Keratinocyte (primary cell): ENCODE measurements around the gene FAM120B. TPM values are rescaled to one million over a fixed set of nuclear protein-coding genes. Genes with fewer than 3 reads are reported as not detected.

Experiments used
- DNase-seq: peaks from one replicate; pipeline ENCODE4 v3.0.0-alpha.2; 2011; ENCODE audit warnings: low read depth, missing footprints, low spot score
- FAIRE-seq: peaks from 2 replicates; lab custom pipeline; 2011; peaks lifted over from hg19 to GRCh38; lab: Jason Lieb, UNC
- H2AFZ ChIP-seq: 2 replicates; pipeline ENCODE4 v1.6.0; 2012; ENCODE audit warnings: low read length, control low read depth, inconsistent platforms; ENCODE audit not compliant: control insufficient read depth
- H3K27ac ChIP-seq: 2 replicates; pipeline ENCODE4 v1.5.1; 2011; ENCODE audit warnings: low read length; ENCODE audit not compliant: control insufficient read depth, insufficient read depth
- H3K27me3 ChIP-seq: 3 replicates; pipeline ENCODE4 v1.6.0; 2011; ENCODE audit warnings: low read length; ENCODE audit not compliant: control insufficient read depth, insufficient read depth; ENCODE audit errors: extremely low read depth
- H3K36me3 ChIP-seq, 2 experiments: 2 replicates in 1 of 2; 3 replicates in 1 of 2; pipeline ENCODE4 v1.5.1; 2011; ENCODE audit warnings: low read length in 2 of 2, mild to moderate bottlenecking in 1 of 2; ENCODE audit not compliant: control insufficient read depth in 2 of 2, insufficient read depth in 2 of 2; ENCODE audit errors: extremely low read depth in 1 of 2
- H3K4me1 ChIP-seq: 3 replicates; pipeline ENCODE4 v1.5.1; 2011; ENCODE audit warnings: low read length; ENCODE audit not compliant: control insufficient read depth, insufficient read depth; ENCODE audit errors: extremely low read depth
- H3K4me2 ChIP-seq: 3 replicates; pipeline ENCODE4 v1.6.0; 2011; ENCODE audit warnings: low read depth, low read length; ENCODE audit not compliant: control insufficient read depth, insufficient read depth; ENCODE audit errors: extremely low read depth
- H3K4me3 ChIP-seq, 3 experiments: fragments of 200-600 bp in 1 of 3; sonication (generic) in 1 of 3; 2 replicates in 2 of 3; 3 replicates in 1 of 3; pipeline ENCODE4 v1.5.1; 2011 to 2016; ENCODE audit warnings: low read length in 3 of 3, mild to moderate bottlenecking in 3 of 3, control low read depth in 2 of 3, inconsistent platforms in 1 of 3, low read depth in 1 of 3, mixed read lengths in 1 of 3, mixed run types in 1 of 3, moderate library complexity in 1 of 3; ENCODE audit not compliant: control insufficient read depth in 2 of 3, insufficient read depth in 2 of 3; ENCODE audit errors: extremely low read depth in 1 of 3
- H3K79me2 ChIP-seq: 2 replicates; pipeline ENCODE4 v1.6.0; 2012; ENCODE audit warnings: low read length; ENCODE audit not compliant: control insufficient read depth, insufficient read depth
- H3K9ac ChIP-seq: 3 replicates; pipeline ENCODE4 v1.6.0; 2011; ENCODE audit warnings: low read length; ENCODE audit not compliant: control insufficient read depth, insufficient read depth; ENCODE audit errors: extremely low read depth
- H3K9me1 ChIP-seq: 3 replicates; pipeline ENCODE4 v1.6.0; 2011; ENCODE audit warnings: low read length; ENCODE audit not compliant: control insufficient read depth, insufficient read depth; ENCODE audit errors: extremely low read depth
- H3K9me3 ChIP-seq: 2 replicates; pipeline ENCODE4 v1.5.1; 2012; ENCODE audit warnings: low read depth, low read length; ENCODE audit not compliant: control insufficient read depth
- H4K20me1 ChIP-seq: 3 replicates; pipeline ENCODE4 v1.6.0; 2011; ENCODE audit warnings: low read length; ENCODE audit not compliant: control insufficient read depth, insufficient read depth; ENCODE audit errors: extremely low read depth
- CTCF ChIP-seq, 3 experiments: IDR thresholded peaks in 1 of 3; conservative IDR thresholded peaks in 1 of 3; optimal IDR thresholded peaks in 1 of 3; 2 replicates in 2 of 3; 3 replicates in 1 of 3; pipeline versions ENCODE3 to v1.5.1; 2011; ENCODE audit warnings: low read length in 3 of 3, mild to moderate bottlenecking in 3 of 3, moderate library complexity in 2 of 3, control low read depth in 1 of 3, inconsistent platforms in 1 of 3; ENCODE audit not compliant: insufficient read depth in 2 of 3; ENCODE audit errors: extremely low read depth in 1 of 3
- EZH2 ChIP-seq: IDR thresholded peaks from one replicate; pipeline ENCODE4 v1.6.1; 2012; ENCODE audit warnings: inconsistent platforms, mild to moderate bottlenecking, low read length, moderate library complexity
- dilution Hi-C: fragments of 300-500 bp; cut with MboI; formaldehyde crosslinking; loops from one replicate; pipeline ENCODE4 v1.7.0; 2020; ENCODE audit warnings: low sequenced_read_pairs; ENCODE audit not compliant: extremely low pct_ligation_motif_present
- polyA plus RNA-seq, 5 experiments: library from polyadenylated mRNA; depleted of rRNA in 3 of 5; stranded (reverse) in 3 of 5; stranded (forward) in 1 of 5; unstranded in 1 of 5; fragments of >200 nt; gene quantifications; 1 replicate in 1 of 5; 2 replicates in 3 of 5; 3 replicates in 1 of 5; pipeline versions ENCODE4 v1.2.1 to v1.2.3, GENCODE V29; 2011 to 2012; ENCODE audit warnings: missing spikeins in 2 of 5, low read depth in 1 of 5, low replicate concordance in 1 of 5

Gene FAM120B
- polyA plus RNA-seq, 1 donor (not counting 4 experiments of a cell fraction or from before 2014, with no cell fraction given): 17.4 TPM

GRCh38 chr6:170293341-170294231 lies 13.0 kb upstream of the FAM120B start:
- FAIRE-seq: peak; percentile 23

GRCh38 chr6:170294298-170294730 lies 12.2 kb upstream of the FAM120B start:
- peaks cover 9% of the 10 kb centered on the region for H3K79me2 ChIP-seq
- FAIRE-seq (no peak), DNase-seq (no peak)
- H2AFZ ChIP-seq: no peak overlapping the region
- H3K9me1 ChIP-seq: no peaks in the 10 kb centered on the region
- H4K20me1 ChIP-seq: no peaks in the 10 kb centered on the region
- H3K9ac ChIP-seq: no peak overlapping the region
- dilution Hi-C loops: no loop called here
- no peak for TF ChIP-seq EZH2
- no peak for TF ChIP-seq CTCF (optimal IDR thresholded peaks at IDR 0.05 in 1 of 3, IDR thresholded peaks at IDR 0.05 in 1 of 3, conservative IDR thresholded peaks at IDR 0.05 in 1 of 3; ENCODE audit: extremely low read depth in 1 of 3, insufficient read depth in 2 of 3, low read length in 3 of 3)
- H3K27ac ChIP-seq: no peak overlapping the region
- H3K36me3 ChIP-seq: no peaks in the 10 kb centered on the region
- no peaks in the 10 kb centered on the region for H3K27me3 ChIP-seq
- H3K4me1 ChIP-seq: peaks cover 25% of the 10 kb centered on the region
- no peaks in the 10 kb centered on the region for H3K9me3 ChIP-seq
- H3K4me2 ChIP-seq: no peak overlapping the region
- H3K4me3 ChIP-seq: no peak overlapping the region

More at GRCh38 chr6:170293341-170294231, 13.0 kb upstream of the FAM120B start:
- dilution Hi-C loops: no loop called here
- H3K9me1 ChIP-seq: no peaks in the 10 kb centered on the region
- no peak overlapping the region for H3K27ac ChIP-seq
- no peak overlapping the region for H3K4me3 ChIP-seq
- no peak overlapping the region for H2AFZ ChIP-seq
- H3K9ac ChIP-seq: no peak overlapping the region
- H3K4me1 ChIP-seq: peaks cover 24% of the 10 kb centered on the region
- H3K79me2 ChIP-seq: peaks cover 17% of the 10 kb centered on the region
- no peaks in the 10 kb centered on the region for H4K20me1 ChIP-seq
- peak overlapping the region; percentile 75 for H3K4me2 ChIP-seq
- no peak for DNase-seq
- no peak for TF ChIP-seq CTCF (optimal IDR thresholded peaks at IDR 0.05 in 1 of 3, IDR thresholded peaks at IDR 0.05 in 1 of 3, conservative IDR thresholded peaks at IDR 0.05 in 1 of 3; ENCODE audit: extremely low read depth in 1 of 3, insufficient read depth in 2 of 3, low read length in 3 of 3)
- TF ChIP-seq EZH2: no peak
- no peaks in the 10 kb centered on the region for H3K36me3 ChIP-seq
- H3K9me3 ChIP-seq: no peaks in the 10 kb centered on the region
- H3K27me3 ChIP-seq: no peaks in the 10 kb centered on the region
